ENCODE data around the gene KDM4B. TPM values are rescaled to one million over a fixed set of nuclear protein-coding genes. Genes with fewer than 3 reads are reported as not detected.
"Not testable (repeated sequence)": the region's sequence is repeated elsewhere in the genome, so short reads cannot be mapped to it uniquely, and the experiment has no call there.

Gene KDM4B
- total RNA-seq, 1 donor from 2014 or later = 34.6 TPM

GRCh38 chr19:4962085-4962619 lies 6.8 kb upstream of the KDM4B start:
- no peak for ATAC-seq (ENCODE audit: poor library complexity)
- DNase-seq = no peak
- intact Hi-C loops (cut with DNase I) = no loop called here

- DNase-seq = no peak
- intact Hi-C loops (cut with DNase I) = no loop called here
Measured at GRCh38 chr19:4965061-4965460, 3.9 kb upstream of the KDM4B start.

GRCh38 chr19:4966591-4966990 lies 2.3 kb upstream of the KDM4B start:
- DNase-seq = no peak

More at GRCh38 chr19:4965061-4965460, 3.9 kb upstream of the KDM4B start:
- no peak for ATAC-seq (ENCODE audit: poor library complexity)

GRCh38 chr19:4967738-4968461 lies 1.0 kb upstream of the KDM4B start:
- intact Hi-C loops (cut with DNase I) = no loop called here
- ATAC-seq (ENCODE audit: poor library complexity) = no peak
- DNase-seq = no peak

More at GRCh38 chr19:4966591-4966990, 2.3 kb upstream of the KDM4B start:
- no peak for ATAC-seq (ENCODE audit: poor library complexity)
- intact Hi-C loops (cut with DNase I) = no loop called here

- intact Hi-C loops (cut with DNase I) = no loop called here
- DNase-seq (no peak), ATAC-seq (ENCODE audit: poor library complexity) (no peak)
Measured at GRCh38 chr19:4969292-4969771, 419 bp downstream of the KDM4B start.

GRCh38 chr19:4969772-4970531 lies 1.0 kb downstream of the KDM4B start:
- intact Hi-C loops (cut with DNase I) = no loop called here
- no peak for DNase-seq
- ATAC-seq (ENCODE audit: poor library complexity) = no peak

GRCh38 chr19:4970558-4971423 lies 1.9 kb downstream of the KDM4B start:
- ATAC-seq (ENCODE audit: poor library complexity) (peak; percentile 23), DNase-seq (peak; percentile 70)
- intact Hi-C loops (cut with DNase I) = no loop called here

- peak; percentile 21 for ATAC-seq (ENCODE audit: poor library complexity)
- peak; percentile 68 for DNase-seq
- intact Hi-C loops (cut with DNase I) = no loop called here
Measured at GRCh38 chr19:4971424-4971793, 2.5 kb downstream of the KDM4B start.

- DNase-seq = no peak
- intact Hi-C loops (cut with DNase I) = no loop called here
- ATAC-seq (ENCODE audit: poor library complexity) = no peak
Measured at GRCh38 chr19:4971816-4972495, 3.0 kb downstream of the KDM4B start.

GRCh38 chr19:4972509-4973230 lies 3.8 kb downstream of the KDM4B start:
- intact Hi-C loops (cut with DNase I) = no loop called here
- DNase-seq = no peak
- no peak for ATAC-seq (ENCODE audit: poor library complexity)

GRCh38 chr19:4974880-4975469 lies 6.1 kb downstream of the KDM4B start:
- DNase-seq = peak; percentile 50
- intact Hi-C loops (cut with DNase I) = no loop called here
- no peak for ATAC-seq (ENCODE audit: poor library complexity)

GRCh38 chr19:4975601-4976000 lies 6.7 kb downstream of the KDM4B start:
- DNase-seq; intact Hi-C loops (cut with DNase I); ATAC-seq (ENCODE audit: poor library complexity): not testable (repeated sequence)

GRCh38 chr19:4976401-4977298 lies 7.7 kb downstream of the KDM4B start:
- peak; percentile 76 for ATAC-seq (ENCODE audit: poor library complexity)
- DNase-seq = peak; percentile 86
- intact Hi-C loops (cut with DNase I) = no loop called here

- ATAC-seq (ENCODE audit: poor library complexity) (peak; percentile 17), DNase-seq (peak; percentile 70)
- intact Hi-C loops (cut with DNase I) = no loop called here
Measured at GRCh38 chr19:4977299-4978174, 8.6 kb downstream of the KDM4B start.

- ATAC-seq (ENCODE audit: poor library complexity) (no peak), DNase-seq (no peak)
- intact Hi-C loops (cut with DNase I) = no loop called here
Measured at GRCh38 chr19:4979211-4979807, 10.4 kb downstream of the KDM4B start.
